DOHH2 (cell line): ENCODE results near the gene DCLK3.

ENCODE experiments used
- H3F3A ChIP-seq: fragments of 200-600 bp; sonication (generic), shearing (Covaris generic); 2 replicates; pipeline ENCODE4 v1.6.0; 2016; ENCODE audit warnings: antibody characterized with exemption, mild to moderate bottlenecking; ENCODE audit not compliant: control insufficient read depth, insufficient read depth
- H3K27ac ChIP-seq: fragments of 200-600 bp; sonication (generic); 2 replicates; pipeline ENCODE4 v1.5.1; 2014; ENCODE audit warnings: low read depth, mild to moderate bottlenecking, low read length, moderate library complexity
- H3K27me3 ChIP-seq: fragments of 200-600 bp; sonication (generic); 2 replicates; pipeline ENCODE4 v1.6.1; 2014; ENCODE audit warnings: mild to moderate bottlenecking, low read length, mixed read lengths; ENCODE audit not compliant: control insufficient read depth
- H3K36me3 ChIP-seq: fragments of 200-600 bp; sonication (generic); 2 replicates; pipeline ENCODE4 v1.6.1; 2014; ENCODE audit warnings: mild to moderate bottlenecking, low read length, moderate library complexity, mixed read lengths; ENCODE audit not compliant: control insufficient read depth
- H3K4me1 ChIP-seq: fragments of 200-600 bp; sonication (generic); 2 replicates; pipeline ENCODE4 v1.6.1; 2014; ENCODE audit warnings: mild to moderate bottlenecking, low read length, mixed read lengths; ENCODE audit not compliant: control insufficient read depth
- H3K4me2 ChIP-seq: fragments of 200-600 bp; sonication (generic); 2 replicates; pipeline ENCODE4 v1.6.0; 2014; ENCODE audit warnings: mild to moderate bottlenecking, low read length, moderate library complexity
- H3K4me3 ChIP-seq: fragments of 200-600 bp; sonication (generic); 2 replicates; pipeline ENCODE4 v1.5.1; 2014; ENCODE audit warnings: mild to moderate bottlenecking, low read length, mixed read lengths
- H3K79me2 ChIP-seq: fragments of 200-600 bp; sonication (generic); 2 replicates; pipeline ENCODE4 v1.6.1; 2014; ENCODE audit warnings: mild to moderate bottlenecking, low read length, mixed read lengths; ENCODE audit not compliant: control insufficient read depth
- H3K9me2 ChIP-seq: fragments of 200-600 bp; sonication (generic); replicated peaks from 2 replicates; pipeline ENCODE4 v1.6.1; 2014; ENCODE audit warnings: mild to moderate bottlenecking, low read length, mixed read lengths; ENCODE audit not compliant: control insufficient read depth
- H3K9me3 ChIP-seq: fragments of 200-600 bp; sonication (generic); 2 replicates; pipeline ENCODE4 v1.6.1; 2014; ENCODE audit warnings: antibody characterized with exemption, low read length, mixed read lengths; ENCODE audit not compliant: control insufficient read depth, insufficient read depth
- H4K20me1 ChIP-seq: fragments of 200-600 bp; sonication (generic); 2 replicates; pipeline ENCODE4 v1.6.0; 2014; ENCODE audit warnings: low read depth, mild to moderate bottlenecking, antibody characterized with exemption, low read length, moderate library complexity; ENCODE audit not compliant: control insufficient read depth, insufficient read depth
- CTCF ChIP-seq: fragments of 200-600 bp; sonication (generic); IDR thresholded peaks from one replicate; pipeline ENCODE4 v1.5.1; 2014; ENCODE audit warnings: antibody characterized with exemption, mild to moderate bottlenecking, low read depth, low read length; ENCODE audit not compliant: poor library complexity, severe bottlenecking
- EZH2phosphoT487 ChIP-seq: fragments of 200-600 bp; sonication (generic); IDR thresholded peaks from 2 replicates; pipeline ENCODE4 v1.6.1; 2017; ENCODE audit warnings: borderline replicate concordance, mild to moderate bottlenecking, antibody characterized with exemption, low read length, moderate library complexity, mixed read lengths

DCLK3 gene

GRCh38 chr3:36761779-36762178 is 2.6 kb downstream of the DCLK3 start:
- Histone ChIP-seq H3K4me1 (no peaks in the 10 kb centered on the region), H3K79me2 (no peaks in the 10 kb centered on the region)
- TF ChIP-seq EZH2phosphoT487 (no peak), CTCF (no peak)

GRCh38 chr3:36756269-36756668 is 8.1 kb downstream of the DCLK3 start:
- Histone ChIP-seq H3K4me1 (no peaks in the 10 kb centered on the region), H4K20me1 (no peaks in the 10 kb centered on the region), H3K4me3 (no peak overlapping the region), H3K9me3 (no peaks in the 10 kb centered on the region), H3F3A (no peaks in the 10 kb centered on the region), H3K4me2 (no peak overlapping the region), H3K9me2 (no peaks in the 10 kb centered on the region), H3K36me3 (no peaks in the 10 kb centered on the region), H3K27ac (no peak overlapping the region), H3K79me2 (no peaks in the 10 kb centered on the region), H3K27me3 (peaks cover 8% of the 10 kb centered on the region)
- no peak for TF ChIP-seq EZH2phosphoT487

More at GRCh38 chr3:36761779-36762178, 2.6 kb downstream of the DCLK3 start:
- no peaks in the 10 kb centered on the region for H3K9me3 ChIP-seq
- H3K36me3 ChIP-seq: no peaks in the 10 kb centered on the region
- no peak overlapping the region for H3K4me3 ChIP-seq
- H3K27me3 ChIP-seq: 0 out of 2 replicates have a peak, but pooled peaks cover 5% of the 10 kb centered on the region
- no peaks in the 10 kb centered on the region for H3K9me2 ChIP-seq
- no peak overlapping the region for H3K27ac ChIP-seq
- no peak overlapping the region for H3K4me2 ChIP-seq
- H4K20me1 ChIP-seq: no peaks in the 10 kb centered on the region
- H3F3A ChIP-seq: no peaks in the 10 kb centered on the region

DNA sequence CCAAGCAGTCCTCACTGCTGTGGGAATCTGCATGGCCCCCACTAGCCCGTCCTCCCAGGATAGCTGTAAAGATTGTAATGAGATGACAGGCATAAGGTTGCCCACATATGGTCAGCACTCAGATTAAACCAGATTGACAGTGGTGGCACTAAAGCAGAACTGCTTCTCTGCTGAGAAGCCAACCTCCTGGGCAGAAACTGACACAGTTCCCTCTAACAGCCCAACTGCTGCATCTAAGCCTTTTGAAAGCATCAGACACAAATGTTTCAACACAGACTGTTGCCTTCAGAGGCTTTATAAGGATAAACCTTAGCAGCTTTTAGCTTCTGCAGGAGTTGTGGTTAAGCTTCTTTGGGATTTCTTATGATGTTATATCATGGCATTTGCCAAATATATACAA is 13.0 kb downstream of the DCLK3 start:
- H3K9me2 ChIP-seq: no peaks in the 10 kb centered on the region
- no peak overlapping the region for H3K4me3 ChIP-seq
- TF ChIP-seq CTCF (no peak), EZH2phosphoT487 (no peak)
- no peaks in the 10 kb centered on the region for H3K79me2 ChIP-seq
- no peaks in the 10 kb centered on the region for H3K4me1 ChIP-seq
- H3K4me2 ChIP-seq: no peak overlapping the region
- H3K27ac ChIP-seq: no peak overlapping the region
- no peaks in the 10 kb centered on the region for H3F3A ChIP-seq
- no peaks in the 10 kb centered on the region for H3K36me3 ChIP-seq
- no peaks in the 10 kb centered on the region for H3K9me3 ChIP-seq
- H3K27me3 ChIP-seq: peaks cover 3% of the 10 kb centered on the region
- no peaks in the 10 kb centered on the region for H4K20me1 ChIP-seq

DNA sequence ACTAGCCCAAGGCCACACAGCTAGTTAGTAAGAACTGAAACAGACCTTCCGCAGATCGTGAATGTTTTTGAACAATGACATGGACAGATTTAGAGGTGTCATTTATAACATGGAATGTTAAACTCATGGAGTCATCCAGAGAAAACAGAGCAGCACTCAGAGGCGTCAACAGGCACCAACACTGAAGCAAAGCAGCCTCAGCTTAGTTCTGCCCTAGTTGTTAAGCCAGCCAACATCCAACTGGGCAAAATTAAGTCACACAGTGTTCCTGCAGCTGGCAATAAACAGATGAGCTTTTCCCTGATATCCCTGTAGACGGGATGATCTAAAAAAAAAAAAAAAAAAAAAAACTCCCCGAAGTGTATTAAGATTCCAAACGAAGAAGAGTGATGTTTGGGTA is 13.6 kb downstream of the DCLK3 start:
- no peak overlapping the region for H3K4me3 ChIP-seq
- no peaks in the 10 kb centered on the region for H3F3A ChIP-seq
- H3K27me3 ChIP-seq: peaks cover 3% of the 10 kb centered on the region
- H3K9me2 ChIP-seq: no peaks in the 10 kb centered on the region
- no peak overlapping the region for H3K27ac ChIP-seq
- no peaks in the 10 kb centered on the region for H3K4me1 ChIP-seq
- TF ChIP-seq EZH2phosphoT487 (no peak), CTCF (no peak)
- no peak overlapping the region for H3K4me2 ChIP-seq
- H4K20me1 ChIP-seq: no peaks in the 10 kb centered on the region
- no peaks in the 10 kb centered on the region for H3K79me2 ChIP-seq
- no peaks in the 10 kb centered on the region for H3K36me3 ChIP-seq
- H3K9me3 ChIP-seq: no peaks in the 10 kb centered on the region
